NCI-H82 treated with DMSO at 0.1 percent for 48 hours (cell line): Measurements from ENCODE around the gene ANKIB1.

ENCODE experiments used
- DNase-seq: peaks from one replicate; lab custom pipeline; 2025; ENCODE audit not compliant: unreplicated experiment; lab: John Stamatoyannopoulos, UW

ANKIB1 gene

GRCh38 chr7:92266415-92267241 lies 20.9 kb downstream of the ANKIB1 start:
- no peak for DNase-seq

- DNase-seq = no peak
These were observed 23.1 kb downstream of the ANKIB1 start for GRCh38 chr7:92268921-92269320.

- DNase-seq = no peak
These were observed 29.6 kb downstream of the ANKIB1 start for GRCh38 chr7:92275327-92275726.

GRCh38 chr7:92276460-92276864 lies 30.7 kb downstream of the ANKIB1 start:
- no peak for DNase-seq

DNA sequence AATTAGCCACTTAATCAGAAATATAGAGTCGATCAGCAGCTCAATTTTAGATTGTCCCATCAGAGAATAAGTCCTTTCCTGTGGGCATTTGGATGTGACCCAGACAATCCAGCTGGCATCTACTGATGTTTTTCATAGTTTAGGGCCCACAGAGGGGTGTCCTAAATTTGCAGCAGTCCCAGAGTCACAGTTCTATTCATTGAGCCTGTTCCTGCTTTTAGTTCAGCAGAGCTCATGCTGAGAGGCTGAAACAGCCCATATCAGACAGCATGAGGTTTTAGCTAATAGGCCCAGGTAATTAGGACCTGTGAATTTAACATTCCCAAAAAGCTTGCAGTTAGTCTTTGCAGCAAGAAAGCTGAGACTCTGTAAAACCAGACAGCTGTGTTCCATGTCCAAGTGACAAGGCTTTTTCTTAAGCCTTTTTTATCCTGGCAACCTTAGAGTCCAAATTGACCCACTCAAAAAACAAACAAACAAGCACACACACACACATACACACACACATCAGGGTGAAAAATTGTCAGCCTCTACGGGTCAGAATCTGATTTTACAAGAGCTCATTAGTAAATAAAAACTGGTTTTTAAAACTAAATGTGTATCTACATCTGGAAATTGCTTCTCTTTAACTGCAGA lies 33.7 kb downstream of the ANKIB1 start:
- DNase-seq = no peak

GRCh38 chr7:92281031-92281430 lies 35.3 kb downstream of the ANKIB1 start:
- DNase-seq = no peak

DNA sequence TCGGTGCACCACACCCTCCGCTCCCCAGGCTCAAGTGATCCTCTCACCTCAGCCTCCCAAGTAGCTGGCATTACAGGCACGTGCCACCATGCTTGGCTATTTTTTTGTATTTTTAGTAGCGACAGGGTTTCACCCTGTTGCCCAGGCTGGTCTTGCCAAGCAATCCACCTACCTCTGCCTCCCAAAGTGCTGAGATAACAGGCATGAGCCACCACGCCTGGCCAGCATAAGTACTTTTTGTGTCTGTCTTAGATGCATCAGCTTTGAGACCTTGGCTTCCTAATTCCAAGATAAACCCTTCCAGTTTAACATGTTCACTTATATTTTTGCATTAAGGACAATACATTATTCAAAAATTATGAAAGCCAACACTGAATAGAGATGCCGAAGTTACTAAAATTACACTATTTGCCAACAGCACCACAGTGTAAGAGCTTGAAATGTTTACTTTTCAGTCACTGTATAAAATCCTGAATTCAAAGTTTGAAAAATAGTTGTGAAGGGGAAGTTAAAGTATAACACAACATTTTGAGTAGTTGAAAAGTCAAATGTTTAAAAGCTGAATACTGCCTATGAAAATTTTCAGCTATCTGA lies 36.5 kb downstream of the ANKIB1 start:
- no peak for DNase-seq

- no peak for DNase-seq
These were observed 37.2 kb downstream of the ANKIB1 start for GRCh38 chr7:92282930-92283329.

DNA sequence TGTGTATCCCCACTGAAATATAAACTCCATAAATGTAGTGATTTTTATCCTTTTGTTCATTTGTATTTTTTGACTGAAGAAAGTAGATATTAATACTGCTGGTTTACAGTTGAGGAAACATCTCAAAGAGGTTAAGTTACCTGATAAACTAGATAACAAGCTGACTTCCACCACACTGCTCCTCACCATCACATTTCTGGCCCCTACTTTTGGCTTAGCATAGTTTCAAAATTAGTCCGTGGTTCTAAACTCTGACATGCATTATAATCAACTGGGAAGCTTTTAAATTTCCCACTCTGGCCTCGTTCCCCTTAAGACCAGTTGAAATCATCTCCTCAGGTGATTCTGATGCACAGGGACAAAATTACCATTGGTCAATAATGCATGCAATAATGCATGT lies 43.5 kb downstream of the ANKIB1 start:
- no peak for DNase-seq

DNA sequence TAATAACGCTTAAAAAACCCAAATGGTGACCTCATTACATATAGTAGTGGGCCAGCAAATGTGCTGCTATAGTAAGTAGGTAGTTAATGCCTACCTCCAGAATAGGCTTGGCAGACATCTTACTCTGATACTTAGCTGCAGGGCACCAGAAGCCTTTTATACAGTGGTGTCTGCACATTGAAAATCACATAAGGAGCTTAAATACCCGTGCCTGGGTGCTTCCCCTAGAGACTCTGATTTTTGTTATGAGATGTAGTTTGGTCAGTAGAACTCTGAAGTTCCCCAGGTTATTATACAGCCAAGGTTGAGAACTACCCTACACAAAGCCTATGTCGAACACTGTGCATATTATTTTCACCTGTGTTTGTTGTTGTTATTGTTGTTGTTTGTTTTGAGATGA lies 47.2 kb downstream of the ANKIB1 start:
- peak; percentile 55 for DNase-seq

DNA sequence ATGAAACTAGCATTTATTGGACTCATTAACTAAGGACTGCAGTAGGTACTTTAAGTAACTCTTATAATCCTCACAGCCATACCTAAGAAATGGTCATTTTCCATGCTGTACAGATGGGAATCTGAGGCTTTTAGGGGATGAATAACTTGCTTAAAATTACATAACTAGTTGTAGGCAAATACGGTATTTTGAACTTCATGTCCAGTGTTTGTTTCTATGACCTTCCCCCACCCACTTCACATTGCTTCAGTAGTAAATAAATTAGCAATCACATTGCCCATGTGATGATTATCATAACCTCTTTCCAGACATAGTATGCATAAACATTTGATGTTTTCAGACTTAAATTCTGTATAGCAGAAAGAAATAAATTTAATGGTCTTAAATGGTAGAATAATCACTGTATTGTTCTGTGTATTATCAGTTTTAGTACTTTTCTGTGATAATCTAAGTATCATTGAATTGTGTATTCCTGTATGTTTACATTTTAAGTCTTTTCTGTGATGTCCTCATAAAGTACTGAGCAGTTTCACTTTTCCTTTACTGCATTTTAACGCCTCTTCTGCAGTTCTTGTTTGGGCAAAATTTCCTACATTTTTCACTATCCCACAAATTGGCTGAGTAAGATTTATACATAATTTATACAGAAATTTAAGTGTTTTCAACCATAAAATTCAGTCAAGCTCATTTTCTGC lies 48.3 kb downstream of the ANKIB1 start:
- DNase-seq = no peak

DNA sequence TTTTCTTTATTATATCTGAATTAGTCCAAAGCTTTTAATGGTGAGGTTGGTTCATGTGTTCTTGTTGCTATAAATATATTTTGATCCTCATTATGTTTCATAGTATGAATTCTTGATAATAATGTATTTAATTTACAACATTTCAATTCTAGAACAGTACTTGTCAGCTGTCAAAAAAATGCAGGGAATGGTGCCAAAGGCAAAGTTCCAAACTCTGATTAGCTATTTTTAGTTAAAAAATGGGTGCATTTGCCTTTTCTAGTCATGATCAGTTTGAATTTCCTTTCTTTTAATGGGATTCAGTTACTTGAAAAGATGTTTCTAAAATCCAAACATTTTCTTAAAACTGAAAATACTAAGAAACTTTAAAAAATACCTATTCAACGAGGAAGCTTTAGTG lies 49.6 kb downstream of the ANKIB1 start:
- DNase-seq = no peak

DNA sequence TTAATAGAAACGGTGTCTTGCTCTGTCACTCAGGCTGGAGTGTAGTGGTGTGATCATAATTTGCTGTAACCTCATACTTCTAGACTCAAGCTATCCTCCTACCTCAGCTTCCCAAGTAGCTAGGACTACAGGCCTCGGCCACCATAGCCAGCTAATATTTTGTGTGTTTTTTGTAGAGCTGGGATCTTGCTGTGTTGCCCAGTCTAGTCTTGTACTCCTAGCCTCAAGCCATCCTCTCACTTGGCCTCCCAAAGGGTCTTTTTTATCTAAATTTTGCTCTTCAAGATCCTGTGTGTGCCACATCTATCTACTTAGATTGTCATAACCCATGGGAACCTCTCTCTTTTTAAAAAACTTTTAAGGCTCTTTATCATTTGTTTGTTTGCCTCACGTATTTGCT lies 50.5 kb downstream of the ANKIB1 start:
- DNase-seq = no peak

DNA sequence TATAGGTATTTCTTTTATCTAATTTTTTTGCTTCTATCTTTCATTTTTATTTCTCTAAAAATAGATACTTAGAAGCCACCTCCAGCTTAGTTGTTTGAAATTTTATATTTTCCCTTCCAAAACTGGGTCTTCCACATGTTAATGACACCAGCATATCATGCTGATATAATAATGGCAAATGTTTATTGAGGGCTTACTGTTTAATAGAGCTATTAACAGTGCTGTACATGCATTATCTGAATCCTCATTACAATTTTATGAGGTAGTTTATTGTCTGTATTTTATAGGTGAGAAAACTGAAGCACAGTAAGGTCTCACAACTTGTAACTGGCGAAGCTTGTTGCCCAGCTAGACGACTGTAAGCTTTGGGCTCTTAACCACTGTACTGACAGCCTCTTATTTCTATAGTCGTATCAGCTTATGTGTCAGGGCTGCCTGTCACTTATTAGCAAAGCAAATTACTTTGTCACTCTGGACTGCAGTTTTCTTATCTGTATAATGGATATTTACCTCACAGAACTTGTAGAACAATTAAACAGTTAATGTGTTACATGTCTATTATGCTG lies 51.2 kb downstream of the ANKIB1 start:
- no peak for DNase-seq

DNA sequence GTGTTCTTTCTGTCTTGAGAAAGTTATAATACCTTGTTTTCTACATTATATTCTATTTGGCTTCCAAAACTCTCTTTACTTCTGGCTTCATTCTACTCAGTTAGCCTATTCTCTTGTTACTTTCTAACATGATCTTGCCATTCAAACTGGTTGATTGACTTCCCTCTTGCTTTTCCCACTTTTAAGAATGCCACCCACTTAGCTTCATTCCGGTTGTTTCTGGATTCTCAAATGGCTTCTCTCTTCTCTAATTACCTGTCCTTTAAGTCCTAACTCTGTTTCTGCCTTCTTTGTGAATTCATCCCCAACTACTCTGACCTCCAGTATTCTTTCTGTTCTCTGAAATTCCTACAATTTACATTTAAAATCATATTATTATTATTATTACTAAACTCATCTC lies 52.0 kb downstream of the ANKIB1 start:
- no peak for DNase-seq

DNA sequence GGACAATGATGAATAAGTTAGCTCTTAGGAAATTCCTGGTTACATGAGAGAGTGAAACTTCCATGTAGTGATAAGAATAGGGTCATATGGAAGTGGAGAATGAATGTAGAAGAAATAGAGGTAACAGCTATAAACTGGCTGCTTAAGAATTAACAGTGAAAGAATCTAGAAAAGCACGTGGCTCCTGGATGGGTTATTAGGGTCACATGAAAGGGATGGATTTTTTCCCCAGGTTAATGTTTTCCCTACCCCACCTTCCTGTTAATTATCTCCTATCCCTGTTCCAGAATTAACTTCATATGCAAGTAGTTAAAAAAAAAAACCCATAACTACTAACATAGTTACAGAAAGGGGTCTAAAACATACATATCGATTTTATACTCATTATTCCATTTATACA lies 58.0 kb downstream of the ANKIB1 start:
- no peak for DNase-seq

GRCh38 chr7:92304406-92304893 lies 58.7 kb downstream of the ANKIB1 start:
- no peak for DNase-seq

DNA sequence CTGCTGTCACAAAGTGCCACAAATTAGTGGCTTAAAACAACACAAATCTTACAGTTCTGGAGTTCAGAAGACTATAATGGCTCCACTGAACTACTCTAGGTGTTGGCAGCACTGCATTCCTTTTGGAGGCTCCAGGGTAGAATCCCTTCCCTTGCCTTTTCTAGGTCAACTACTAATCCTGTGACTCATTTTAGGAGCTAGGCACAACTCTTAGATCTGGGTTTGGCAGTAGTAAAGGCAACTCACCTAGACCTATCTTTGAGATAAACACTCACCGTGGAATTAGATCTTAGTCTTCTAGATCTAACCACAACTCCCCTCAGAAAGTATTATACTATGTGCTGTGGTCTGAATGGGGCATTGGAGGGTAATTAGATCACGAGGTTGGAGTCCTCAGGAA lies 60.4 kb downstream of the ANKIB1 start:
- DNase-seq = peak; percentile 14

DNA sequence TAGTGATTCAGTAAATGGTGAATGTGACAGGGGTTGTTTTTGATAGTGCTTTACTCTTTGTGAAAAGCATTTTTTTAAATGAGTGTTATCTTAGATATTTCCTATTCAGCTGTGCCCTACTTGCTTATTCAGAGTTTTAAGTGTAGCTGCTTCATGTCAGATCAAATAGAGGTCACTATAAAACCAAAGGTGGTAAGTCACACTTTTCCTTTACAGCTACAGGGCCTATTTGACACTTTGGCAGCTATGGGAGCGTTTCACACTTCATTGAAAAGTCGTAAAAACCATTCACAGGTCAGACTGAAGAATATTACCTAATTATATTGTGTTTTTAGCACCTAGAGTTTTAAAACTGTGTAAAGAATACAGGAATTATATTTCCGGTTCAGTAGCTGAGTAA lies 67.3 kb downstream of the ANKIB1 start:
- DNase-seq = no peak

GRCh38 chr7:92319243-92319642 lies 73.5 kb downstream of the ANKIB1 start:
- no peak for DNase-seq

- DNase-seq = no peak
These were observed 79.4 kb downstream of the ANKIB1 start for GRCh38 chr7:92325173-92325572.
